ENCODE data around the gene GLIS2. TPM values are rescaled to one million over a fixed set of nuclear protein-coding genes. Genes with fewer than 3 reads are reported as not detected.

GLIS2 gene
- total RNA-seq, 1 donor from 2014 or later, result 16.5 TPM

DNA sequence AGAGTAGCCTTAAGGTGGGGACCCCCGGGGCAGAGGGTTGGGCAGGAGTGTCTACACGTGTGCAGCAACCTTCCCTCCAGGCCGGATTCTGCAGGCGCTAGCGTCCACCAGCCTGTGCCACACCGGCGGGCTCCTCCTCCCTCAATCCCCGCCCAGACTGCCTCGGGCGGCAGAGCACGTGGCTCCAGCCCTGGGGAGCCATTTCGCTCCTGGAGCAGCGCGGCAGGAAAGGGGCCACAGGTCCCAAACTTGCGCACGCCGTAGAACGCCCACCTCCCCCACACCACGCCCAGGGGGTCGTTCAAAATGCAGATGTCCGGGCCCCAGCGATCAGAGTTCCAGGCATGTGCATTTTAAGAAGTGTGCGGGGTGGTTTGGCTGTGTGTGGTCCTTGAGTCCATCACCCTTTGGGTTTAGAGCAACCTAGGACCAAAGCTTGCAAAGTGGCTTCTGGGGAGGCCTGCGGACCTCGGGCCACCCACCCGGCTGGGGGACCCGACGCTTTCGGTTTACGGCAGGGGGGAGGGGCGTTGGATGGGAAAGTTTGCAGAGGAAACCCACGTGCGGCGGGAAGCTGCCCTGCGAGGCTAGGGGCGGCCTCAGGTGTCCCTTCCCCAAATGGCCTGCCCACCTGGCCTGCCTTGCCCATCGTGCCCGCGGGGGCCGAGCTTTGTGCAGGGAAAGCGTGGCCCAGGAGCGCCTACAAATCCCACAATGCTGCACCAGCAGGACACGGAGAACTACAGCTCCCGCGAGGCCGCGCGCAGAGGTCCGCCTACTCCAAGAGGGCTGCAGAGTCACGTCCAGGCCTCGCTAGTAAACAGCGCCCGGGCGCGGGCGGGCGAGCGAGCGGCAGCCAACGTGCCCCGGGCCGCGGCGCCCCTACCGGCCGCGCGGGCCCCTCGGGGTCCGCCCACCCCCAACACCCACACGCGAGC, 44.4 kb upstream of the GLIS2 start:
- peaks cover 2% of the 10 kb centered on the region for H3K4me1 Mint-ChIP-seq (ENCODE audit: low read depth, unreplicated experiment)
- H3K36me3 Mint-ChIP-seq (ENCODE audit: unreplicated experiment), result no peaks in the 10 kb centered on the region
- DNase-seq, result peak; percentile 94
- H3K9me3 Mint-ChIP-seq (ENCODE audit: unreplicated experiment), result peaks cover 7% of the 10 kb centered on the region
- peak overlapping the region; percentile 82 for H3K27ac Mint-ChIP-seq (ENCODE audit: unreplicated experiment)
- peak overlapping the region; percentile 87 for H3K4me3 Mint-ChIP-seq (ENCODE audit: unreplicated experiment)
- TF ChIP-seq, protein P1, sequence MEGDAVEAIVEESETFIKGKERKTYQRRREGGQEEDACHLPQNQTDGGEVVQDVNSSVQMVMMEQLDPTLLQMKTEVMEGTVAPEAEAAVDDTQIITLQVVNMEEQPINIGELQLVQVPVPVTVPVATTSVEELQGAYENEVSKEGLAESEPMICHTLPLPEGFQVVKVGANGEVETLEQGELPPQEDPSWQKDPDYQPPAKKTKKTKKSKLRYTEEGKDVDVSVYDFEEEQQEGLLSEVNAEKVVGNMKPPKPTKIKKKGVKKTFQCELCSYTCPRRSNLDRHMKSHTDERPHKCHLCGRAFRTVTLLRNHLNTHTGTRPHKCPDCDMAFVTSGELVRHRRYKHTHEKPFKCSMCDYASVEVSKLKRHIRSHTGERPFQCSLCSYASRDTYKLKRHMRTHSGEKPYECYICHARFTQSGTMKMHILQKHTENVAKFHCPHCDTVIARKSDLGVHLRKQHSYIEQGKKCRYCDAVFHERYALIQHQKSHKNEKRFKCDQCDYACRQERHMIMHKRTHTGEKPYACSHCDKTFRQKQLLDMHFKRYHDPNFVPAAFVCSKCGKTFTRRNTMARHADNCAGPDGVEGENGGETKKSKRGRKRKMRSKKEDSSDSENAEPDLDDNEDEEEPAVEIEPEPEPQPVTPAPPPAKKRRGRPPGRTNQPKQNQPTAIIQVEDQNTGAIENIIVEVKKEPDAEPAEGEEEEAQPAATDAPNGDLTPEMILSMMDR (IDR thresholded peaks at IDR 0.05; ENCODE audit: partially characterized antibody, unreplicated experiment), result no peak
- H3K27me3 Mint-ChIP-seq (ENCODE audit: unreplicated experiment), result peaks cover 14% of the 10 kb centered on the region

DNA sequence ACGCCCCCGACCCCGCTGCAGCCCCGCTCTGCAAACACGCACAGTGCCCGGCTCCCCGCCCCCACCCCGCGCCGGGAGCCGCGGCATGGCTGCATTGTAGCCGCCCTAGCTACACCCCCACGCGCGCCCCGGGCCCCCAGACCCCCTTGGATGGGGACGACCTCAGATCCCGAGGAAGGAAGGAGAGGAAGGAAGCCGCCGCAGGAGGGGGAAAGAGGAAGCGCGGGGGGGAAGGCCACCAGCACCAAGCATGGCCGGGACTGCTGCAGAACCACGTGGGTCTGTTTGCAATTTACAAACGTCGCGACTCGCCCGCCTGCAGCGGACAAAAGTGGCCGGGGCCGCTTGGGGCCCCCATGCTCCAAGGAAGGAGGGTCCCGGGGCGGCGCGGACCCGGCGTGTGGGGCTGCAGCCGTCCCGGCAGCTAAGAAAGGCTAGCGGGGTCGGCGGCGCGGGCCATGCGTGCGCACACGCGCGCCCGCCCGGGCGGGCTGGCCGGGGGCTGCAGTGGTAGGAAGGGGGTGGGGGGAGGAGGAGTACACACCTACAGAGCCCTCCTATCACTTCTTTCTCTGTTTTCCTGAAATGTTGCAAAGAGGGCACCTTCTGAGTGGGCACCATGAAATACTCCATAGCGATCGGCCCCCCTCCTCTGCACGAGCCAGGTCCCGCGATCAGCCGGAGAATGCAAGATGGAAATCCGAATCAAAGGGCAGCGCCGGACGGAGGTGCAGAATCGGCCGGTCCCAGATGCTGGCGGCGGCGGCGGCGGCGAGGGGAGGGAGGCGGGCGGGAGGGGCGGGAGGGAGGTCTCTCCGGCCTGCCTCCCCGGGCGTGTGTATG, 43.5 kb upstream of the GLIS2 start:
- H3K4me1 Mint-ChIP-seq (ENCODE audit: low read depth, unreplicated experiment), result peaks cover 2% of the 10 kb centered on the region

DNA sequence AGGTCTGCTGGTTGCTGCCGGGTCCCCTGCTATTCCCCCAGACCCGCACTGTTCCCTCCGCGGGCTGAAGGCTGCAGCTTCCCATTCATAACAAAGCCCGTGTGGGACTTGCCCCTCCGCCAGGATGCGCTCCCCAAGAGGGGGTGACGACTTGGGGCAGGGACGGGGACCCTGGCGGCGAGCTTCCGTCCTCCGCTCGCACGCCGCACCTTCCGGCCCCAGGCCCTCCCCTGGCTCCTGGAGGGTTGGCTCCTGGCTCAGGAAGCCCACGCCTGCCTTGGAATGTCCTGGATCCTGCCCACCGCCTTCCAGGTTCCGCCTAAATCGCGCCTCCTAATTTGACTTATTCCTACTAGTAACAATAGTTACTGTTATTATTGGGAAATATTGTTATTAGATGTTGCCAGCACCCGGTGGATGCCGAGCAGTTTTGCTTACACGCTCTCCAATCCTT, 42.0 kb upstream of the GLIS2 start:
- peak overlapping the region; percentile 94 for H3K4me3 Mint-ChIP-seq (ENCODE audit: unreplicated experiment)
- no peaks in the 10 kb centered on the region for H3K36me3 Mint-ChIP-seq (ENCODE audit: unreplicated experiment)
- TF ChIP-seq, protein P1 (IDR thresholded peaks at IDR 0.05; ENCODE audit: partially characterized antibody, unreplicated experiment), result peak; percentile 42
- H3K27me3 Mint-ChIP-seq (ENCODE audit: unreplicated experiment), result peaks cover 16% of the 10 kb centered on the region
- peak overlapping the region; percentile 95 for H3K27ac Mint-ChIP-seq (ENCODE audit: unreplicated experiment)
- H3K9me3 Mint-ChIP-seq (ENCODE audit: unreplicated experiment), result peaks cover 7% of the 10 kb centered on the region
- H3K4me1 Mint-ChIP-seq (ENCODE audit: low read depth, unreplicated experiment), result peaks cover 2% of the 10 kb centered on the region
- peak; percentile 74 for DNase-seq

More for the DNA sequence above, 43.5 kb upstream of the GLIS2 start:
- Mint-ChIP-seq H3K27ac (ENCODE audit: unreplicated experiment) (peak overlapping the region; percentile 97), H3K27me3 (ENCODE audit: unreplicated experiment) (peaks cover 14% of the 10 kb centered on the region), H3K4me3 (ENCODE audit: unreplicated experiment) (peak overlapping the region; percentile 93), H3K9me3 (ENCODE audit: unreplicated experiment) (peaks cover 7% of the 10 kb centered on the region), H3K36me3 (ENCODE audit: unreplicated experiment) (no peaks in the 10 kb centered on the region)
- peak; percentile 55 for DNase-seq
- TF ChIP-seq, protein P1 (IDR thresholded peaks at IDR 0.05; ENCODE audit: partially characterized antibody, unreplicated experiment), result no peak

DNA sequence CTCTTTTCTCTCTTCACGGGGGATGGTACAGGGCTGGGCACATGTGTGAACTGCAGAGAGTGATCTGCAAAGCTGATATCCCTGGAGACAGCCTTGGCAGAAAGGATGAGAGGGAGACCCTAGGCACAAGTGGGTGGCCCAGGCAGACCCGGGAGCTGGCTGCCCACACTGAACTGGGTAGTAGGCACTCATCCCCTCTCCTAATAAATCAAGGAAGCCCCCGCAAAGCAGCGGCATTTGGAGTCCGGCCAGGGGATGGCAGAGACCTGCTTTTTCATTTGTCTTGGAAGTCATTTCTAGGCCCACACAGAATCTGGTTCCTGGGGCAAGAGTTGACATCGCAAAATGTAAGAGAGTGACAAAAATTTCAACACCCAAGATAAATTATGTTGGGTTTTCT, 40.0 kb upstream of the GLIS2 start:
- TF ChIP-seq, protein P1 (IDR thresholded peaks at IDR 0.05; ENCODE audit: partially characterized antibody, unreplicated experiment), result no peak
- H3K9me3 Mint-ChIP-seq (ENCODE audit: unreplicated experiment), result peaks cover 7% of the 10 kb centered on the region
- peaks cover 3% of the 10 kb centered on the region for H3K36me3 Mint-ChIP-seq (ENCODE audit: unreplicated experiment)
- peaks cover 15% of the 10 kb centered on the region for H3K27me3 Mint-ChIP-seq (ENCODE audit: unreplicated experiment)
- H3K4me3 Mint-ChIP-seq (ENCODE audit: unreplicated experiment), result no peak overlapping the region
- DNase-seq, result no peak
- peaks cover 2% of the 10 kb centered on the region for H3K4me1 Mint-ChIP-seq (ENCODE audit: low read depth, unreplicated experiment)
- no peak overlapping the region for H3K27ac Mint-ChIP-seq (ENCODE audit: unreplicated experiment)
